Parathyroid adenoma (tissue), 2 donors: ENCODE data around the gene CDC14B.

Source experiments
- H2AFZ ChIP-seq: fragments of 300-600 bp; sonication (generic); one replicate; pipeline ENCODE4 v1.7.0; 2017; ENCODE audit warnings: antibody characterized with exemption, mild to moderate bottlenecking
- H3K27ac ChIP-seq: fragments of 300-600 bp; sonication (generic); one replicate; pipeline ENCODE4 v1.7.0; 2017
- H3K27me3 ChIP-seq: fragments of 300-600 bp; sonication (generic); one replicate; pipeline ENCODE4 v1.7.0; 2017; ENCODE audit warnings: low read length; ENCODE audit not compliant: control insufficient read depth, insufficient read depth
- H3K36me3 ChIP-seq: fragments of 300-600 bp; sonication (generic); one replicate; pipeline ENCODE4 v1.7.0; 2017; ENCODE audit warnings: low read length; ENCODE audit not compliant: control insufficient read depth, insufficient read depth
- H3K4me1 ChIP-seq: fragments of 300-600 bp; sonication (generic); one replicate; pipeline ENCODE4 v1.7.0; 2017; ENCODE audit warnings: control low read depth
- H3K4me2 ChIP-seq: fragments of 300-600 bp; sonication (generic); one replicate; pipeline ENCODE4 v1.7.0; 2017; ENCODE audit warnings: low read length
- H3K4me3 ChIP-seq: fragments of 300-600 bp; sonication (generic); one replicate; pipeline ENCODE4 v1.7.0; 2017; ENCODE audit warnings: low read depth, low read length
- H3K79me2 ChIP-seq: fragments of 300-600 bp; sonication (generic); one replicate; pipeline ENCODE4 v1.7.0; 2017; ENCODE audit warnings: control low read depth
- H3K9ac ChIP-seq: fragments of 300-600 bp; sonication (generic); one replicate; pipeline ENCODE4 v1.7.0; 2017; ENCODE audit warnings: mild to moderate bottlenecking
- H3K9me3 ChIP-seq: fragments of 300-600 bp; sonication (generic); one replicate; pipeline ENCODE4 v1.7.0; 2017; ENCODE audit warnings: low read length; ENCODE audit not compliant: control insufficient read depth
- CTCF ChIP-seq: fragments of 300-600 bp; sonication (generic); IDR thresholded peaks from one replicate; pipeline ENCODE4 v1.7.0; 2017; ENCODE audit warnings: antibody characterized with exemption, mild to moderate bottlenecking
- donor health status: primary hyperparathyroidism.

Gene CDC14B

GRCh38 chr9:96480736-96481135, 138.9 kb downstream of the CDC14B start:
- Histone ChIP-seq H3K27me3 (no peaks in the 10 kb centered on the region), H3K9me3 (no peaks in the 10 kb centered on the region), H3K4me2 (no peak overlapping the region), H3K27ac (no peak overlapping the region), H3K79me2 (no peaks in the 10 kb centered on the region), H3K9ac (no peak overlapping the region), H2AFZ (no peak overlapping the region), H3K4me3 (no peak overlapping the region), H3K36me3 (no peaks in the 10 kb centered on the region), H3K4me1 (no peaks in the 10 kb centered on the region)
- no peak for TF ChIP-seq CTCF

GRCh38 chr9:96478829-96479371, 140.7 kb downstream of the CDC14B start:
- Histone ChIP-seq H3K4me2 (no peak overlapping the region), H3K4me3 (no peak overlapping the region), H3K9ac (no peak overlapping the region), H3K27ac (no peak overlapping the region), H2AFZ (no peak overlapping the region), H3K79me2 (no peaks in the 10 kb centered on the region), H3K4me1 (no peaks in the 10 kb centered on the region), H3K27me3 (no peaks in the 10 kb centered on the region), H3K36me3 (no peaks in the 10 kb centered on the region), H3K9me3 (no peaks in the 10 kb centered on the region)
- no peak for TF ChIP-seq CTCF

GRCh38 chr9:96476591-96476990, 143.1 kb downstream of the CDC14B start:
- Histone ChIP-seq H3K4me3 (no peak overlapping the region), H3K79me2 (no peaks in the 10 kb centered on the region), H3K36me3 (no peaks in the 10 kb centered on the region), H3K4me2 (no peak overlapping the region), H2AFZ (no peak overlapping the region), H3K27ac (no peak overlapping the region), H3K9ac (no peak overlapping the region), H3K9me3 (no peaks in the 10 kb centered on the region), H3K4me1 (no peaks in the 10 kb centered on the region), H3K27me3 (no peaks in the 10 kb centered on the region)
- no peak for TF ChIP-seq CTCF

- no peaks in the 10 kb centered on the region for H3K27me3 ChIP-seq
- no peak overlapping the region for H2AFZ ChIP-seq
- no peaks in the 10 kb centered on the region for H3K36me3 ChIP-seq
- H3K9me3 ChIP-seq, result no peaks in the 10 kb centered on the region
- no peak overlapping the region for H3K27ac ChIP-seq
- no peaks in the 10 kb centered on the region for H3K4me1 ChIP-seq
- H3K4me2 ChIP-seq, result no peak overlapping the region
- no peaks in the 10 kb centered on the region for H3K79me2 ChIP-seq
- no peak overlapping the region for H3K4me3 ChIP-seq
- H3K9ac ChIP-seq, result no peak overlapping the region
- TF ChIP-seq CTCF, result no peak
These were observed 143.6 kb downstream of the CDC14B start for GRCh38 chr9:96476013-96476412.

GRCh38 chr9:96467784-96468183, 151.9 kb downstream of the CDC14B start:
- Histone ChIP-seq H3K9ac (no peak overlapping the region), H3K79me2 (no peaks in the 10 kb centered on the region), H3K27ac (no peak overlapping the region), H3K4me3 (no peak overlapping the region), H3K9me3 (no peaks in the 10 kb centered on the region), H3K4me1 (peaks cover 4% of the 10 kb centered on the region), H2AFZ (no peak overlapping the region), H3K36me3 (no peaks in the 10 kb centered on the region), H3K4me2 (no peak overlapping the region), H3K27me3 (no peaks in the 10 kb centered on the region)
- no peak for TF ChIP-seq CTCF
